Thoracic aorta (tissue), 2 donors: Measurements from ENCODE around the gene FMN2. TPM values are rescaled to one million over a fixed set of nuclear protein-coding genes. Genes with fewer than 3 reads are reported as not detected.
"Not testable (repeated sequence)": the region's sequence is repeated elsewhere in the genome, so short reads cannot be mapped to it uniquely, and the experiment has no call there.

Experiments used
- ATAC-seq: fragments of 150-250 bp; one replicate; pipeline ENCODE4 v1.8.0; 2017; ENCODE audit warnings: low read depth; ENCODE audit not compliant: insufficient number of reproducible peaks, low FRiP score
- DNase-seq: peaks from one replicate; pipeline ENCODE4 v3.0.0-alpha.2; 2020; ENCODE audit warnings: low spot score
- H3K27ac ChIP-seq, 2 donors: fragments of 200-600 bp; sonication (generic); 1 replicate in 1 of 2; 2 replicates in 1 of 2; pipeline ENCODE4 v1.5.1; 2016; ENCODE audit warnings: mild to moderate bottlenecking in 2 of 2, moderate library complexity in 2 of 2
- H3K27me3 ChIP-seq: fragments of 200-600 bp; sonication (generic); replicated peaks from 2 replicates; pipeline ENCODE4 v1.6.0; 2016; ENCODE audit warnings: mild to moderate bottlenecking; ENCODE audit not compliant: insufficient read depth
- H3K36me3 ChIP-seq: fragments of 200-600 bp; sonication (generic); one replicate; pipeline ENCODE4 v1.5.1; 2016
- H3K4me1 ChIP-seq, 2 donors: fragments of 200-600 bp; sonication (generic); 1 replicate in 1 of 2; 2 replicates in 1 of 2; pipeline versions ENCODE4 v1.5.1 to v1.6.0; 2016; ENCODE audit warnings: low read depth in 2 of 2, mild to moderate bottlenecking in 1 of 2; ENCODE audit not compliant: control insufficient read depth in 1 of 2
- H3K4me3 ChIP-seq: fragments of 200-600 bp; sonication (generic); 2 replicates; pipeline ENCODE4 v1.5.1; 2016; ENCODE audit warnings: mild to moderate bottlenecking
- H3K9me3 ChIP-seq: fragments of 200-600 bp; sonication (generic); 2 replicates; pipeline ENCODE4 v1.5.1; 2016
- total RNA-seq, 2 donors: library from RNA; depleted of rRNA; stranded (reverse); fragments of >200 nt; gene quantifications; one replicate each; pipeline versions ENCODE4 v1.1.0 to v1.2.3, GENCODE V29; 2016
- TF ChIP-seq, protein P1 (sequence below): fragments of 200-600 bp; sonication (generic); IDR thresholded peaks from one replicate; pipeline ENCODE4 v1.5.1; 2019; ENCODE audit warnings: antibody characterized with exemption

The FMN2 gene
- total RNA-seq, 2 donors from 2014 or later = 0.14 to 0.71 TPM

DNA sequence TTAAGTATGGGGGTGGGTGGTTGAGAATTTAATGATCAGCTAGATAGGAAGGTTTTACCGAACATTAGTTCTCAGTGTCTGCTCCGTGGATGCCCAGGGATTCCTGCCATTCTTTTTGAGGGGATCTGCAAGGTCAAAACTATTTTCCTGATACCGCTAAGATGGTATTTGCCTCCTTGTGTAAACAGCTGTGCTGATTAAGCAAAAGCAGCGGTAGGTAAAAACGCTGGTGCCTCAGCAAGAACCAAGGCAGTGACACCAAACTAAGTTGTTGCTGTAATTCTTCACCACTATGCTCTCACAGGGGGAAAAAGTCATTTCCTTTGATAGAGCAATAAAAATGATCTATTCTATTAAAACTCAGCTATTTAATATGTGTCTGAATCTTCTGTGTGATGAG lies 229.0 kb downstream of the FMN2 start:
- Histone ChIP-seq H3K9me3 (no peaks in the 10 kb centered on the region), H3K4me1 (no peaks in the 10 kb centered on the region), H3K27me3 (no peaks in the 10 kb centered on the region), H3K27ac (no peak overlapping the region), H3K36me3 (no peaks in the 10 kb centered on the region), H3K4me3 (no peak overlapping the region)
- no peak for ATAC-seq
- TF ChIP-seq, protein P1, sequence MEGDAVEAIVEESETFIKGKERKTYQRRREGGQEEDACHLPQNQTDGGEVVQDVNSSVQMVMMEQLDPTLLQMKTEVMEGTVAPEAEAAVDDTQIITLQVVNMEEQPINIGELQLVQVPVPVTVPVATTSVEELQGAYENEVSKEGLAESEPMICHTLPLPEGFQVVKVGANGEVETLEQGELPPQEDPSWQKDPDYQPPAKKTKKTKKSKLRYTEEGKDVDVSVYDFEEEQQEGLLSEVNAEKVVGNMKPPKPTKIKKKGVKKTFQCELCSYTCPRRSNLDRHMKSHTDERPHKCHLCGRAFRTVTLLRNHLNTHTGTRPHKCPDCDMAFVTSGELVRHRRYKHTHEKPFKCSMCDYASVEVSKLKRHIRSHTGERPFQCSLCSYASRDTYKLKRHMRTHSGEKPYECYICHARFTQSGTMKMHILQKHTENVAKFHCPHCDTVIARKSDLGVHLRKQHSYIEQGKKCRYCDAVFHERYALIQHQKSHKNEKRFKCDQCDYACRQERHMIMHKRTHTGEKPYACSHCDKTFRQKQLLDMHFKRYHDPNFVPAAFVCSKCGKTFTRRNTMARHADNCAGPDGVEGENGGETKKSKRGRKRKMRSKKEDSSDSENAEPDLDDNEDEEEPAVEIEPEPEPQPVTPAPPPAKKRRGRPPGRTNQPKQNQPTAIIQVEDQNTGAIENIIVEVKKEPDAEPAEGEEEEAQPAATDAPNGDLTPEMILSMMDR = no peak
- no peak for DNase-seq

DNA sequence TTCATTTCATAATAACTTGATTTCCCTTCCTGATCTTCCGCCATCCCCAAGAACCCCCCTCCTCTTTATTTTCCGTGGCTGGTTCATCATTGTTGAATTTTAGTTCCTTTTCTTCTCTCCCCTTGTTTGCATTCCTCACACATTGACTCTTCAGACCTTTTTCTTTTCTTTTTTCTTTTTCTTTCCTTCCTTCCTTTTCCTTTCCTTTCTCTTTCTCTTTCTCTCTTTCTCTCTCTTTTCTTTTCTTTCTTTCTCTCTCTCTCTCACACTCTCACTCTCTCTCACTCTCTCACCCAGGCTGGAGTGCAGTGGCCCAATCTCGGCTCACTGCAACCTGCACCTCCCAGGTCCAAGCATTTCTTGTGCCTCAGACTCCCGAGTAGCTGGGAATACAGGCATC lies 231.3 kb downstream of the FMN2 start:
- DNase-seq (no peak), ATAC-seq (no peak)
- Histone ChIP-seq H3K4me3 (no peak overlapping the region), H3K36me3 (no peaks in the 10 kb centered on the region), H3K27ac (no peak overlapping the region), H3K9me3 (no peaks in the 10 kb centered on the region), H3K4me1 (no peaks in the 10 kb centered on the region), H3K27me3 (no peaks in the 10 kb centered on the region)
- TF ChIP-seq, protein P1 = no peak

DNA sequence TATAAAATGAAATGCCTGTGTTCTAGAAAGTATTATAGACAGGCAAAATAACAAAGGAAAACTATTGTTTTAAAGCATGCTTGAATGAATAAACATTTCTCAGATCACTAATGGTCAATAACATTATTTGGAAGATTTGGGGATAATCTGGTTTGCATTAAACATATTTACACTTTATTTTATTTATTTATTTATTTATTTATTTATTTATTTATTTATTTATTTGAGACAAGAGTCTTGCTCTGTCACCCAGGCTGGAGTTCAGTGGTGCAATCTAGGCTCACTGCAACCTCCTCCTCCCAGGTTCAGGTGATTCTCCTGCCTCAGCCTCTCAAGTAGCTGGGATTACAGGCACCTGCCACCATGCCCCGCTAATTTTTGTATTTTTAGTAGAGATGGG lies 236.7 kb downstream of the FMN2 start:
- not testable (repeated sequence) for ATAC-seq, H3K27me3 ChIP-seq, H3K27ac ChIP-seq, H3K4me1 ChIP-seq, DNase-seq, H3K36me3 ChIP-seq, H3K4me3 ChIP-seq, H3K9me3 ChIP-seq

DNA sequence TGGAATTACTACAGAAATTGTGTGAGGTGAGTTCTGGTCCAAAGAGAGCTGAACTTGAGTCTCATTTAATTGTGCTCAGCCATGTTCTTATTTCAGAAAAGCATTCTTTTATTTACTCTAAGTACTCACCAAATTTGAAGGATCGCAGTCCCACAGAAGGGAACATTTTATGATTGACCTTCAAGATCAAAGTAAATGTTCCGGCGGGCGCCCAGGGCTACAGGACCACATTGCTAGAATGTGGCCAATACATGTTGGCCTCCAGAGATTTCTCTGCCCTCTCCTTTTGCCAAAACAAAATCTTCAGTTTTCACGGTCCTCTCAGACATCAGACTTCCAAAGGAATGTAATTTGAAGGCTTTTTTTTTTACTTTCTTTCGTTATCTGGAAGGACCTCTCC lies 237.8 kb downstream of the FMN2 start:
- Histone ChIP-seq H3K36me3 (no peaks in the 10 kb centered on the region), H3K27me3 (no peaks in the 10 kb centered on the region), H3K9me3 (no peaks in the 10 kb centered on the region), H3K4me3 (no peak overlapping the region), H3K4me1 (no peaks in the 10 kb centered on the region), H3K27ac (no peak overlapping the region)
- DNase-seq = no peak
- ATAC-seq = no peak
- TF ChIP-seq, protein P1 = no peak

DNA sequence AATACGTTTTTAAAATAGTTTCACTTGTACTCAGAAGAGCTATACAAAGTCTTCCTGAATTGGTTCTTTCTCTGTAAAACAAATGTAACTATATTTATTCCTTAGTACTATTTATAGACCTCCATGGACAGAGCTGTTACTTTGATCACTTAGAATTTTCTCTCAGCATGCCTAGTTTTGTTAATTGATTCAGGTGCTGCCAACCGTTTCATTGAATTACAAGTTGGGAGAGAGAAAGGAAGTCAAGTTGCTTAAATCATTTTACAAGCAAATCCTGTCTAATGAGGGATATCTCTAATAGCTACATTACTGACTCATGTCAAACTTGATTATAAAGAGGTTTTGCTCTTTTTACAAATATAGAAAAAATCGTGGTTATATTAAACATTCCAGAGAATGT lies 241.0 kb downstream of the FMN2 start:
- ATAC-seq (no peak), DNase-seq (no peak)
- Histone ChIP-seq H3K9me3 (no peaks in the 10 kb centered on the region), H3K27ac (no peak overlapping the region), H3K27me3 (no peaks in the 10 kb centered on the region), H3K4me3 (no peak overlapping the region), H3K36me3 (no peaks in the 10 kb centered on the region), H3K4me1 (no peaks in the 10 kb centered on the region)
- TF ChIP-seq, protein P1 = no peak

DNA sequence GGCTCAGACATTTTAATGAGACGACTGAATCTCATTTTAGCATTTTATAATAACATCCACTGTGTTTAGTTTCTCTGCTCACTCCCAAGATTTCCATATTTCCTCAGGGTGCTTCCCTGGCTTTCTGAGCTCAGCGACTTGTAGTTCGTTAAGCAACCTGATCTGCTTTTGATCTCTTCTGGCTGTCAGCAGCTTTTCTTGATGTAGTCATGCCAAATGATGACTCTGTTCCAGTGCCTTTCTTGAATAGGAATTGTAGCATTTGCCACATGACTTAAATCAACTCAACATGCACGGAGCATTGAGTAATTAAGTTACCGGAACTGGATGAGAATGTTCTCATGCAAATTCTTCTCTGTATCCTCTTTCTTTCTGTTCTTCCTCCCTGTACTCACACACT lies 246.1 kb downstream of the FMN2 start:
- H3K36me3 ChIP-seq = no peaks in the 10 kb centered on the region
- no peaks in the 10 kb centered on the region for H3K27me3 ChIP-seq
- H3K9me3 ChIP-seq = no peaks in the 10 kb centered on the region
- TF ChIP-seq, protein P1 = no peak
- no peak overlapping the region for H3K4me3 ChIP-seq
- no peak for DNase-seq
- H3K27ac ChIP-seq = no peak overlapping the region
- no peaks in the 10 kb centered on the region for H3K4me1 ChIP-seq
- no peak for ATAC-seq
